T follicular helper cell (primary cell): ENCODE measurements around the gene ATP11A.

Source experiments
- DNase-seq: peaks from one replicate; pipeline ENCODE4 v3.0.0-alpha.2; 2020; ENCODE audit warnings: low read depth

Gene ATP11A

GRCh38 chr13:112905990-112906641 is 216.3 kb downstream of the ATP11A start:
- DNase-seq: no peak

GRCh38 chr13:112907286-112907685 is 217.4 kb downstream of the ATP11A start:
- no peak for DNase-seq

GRCh38 chr13:112907871-112908331 is 218.1 kb downstream of the ATP11A start:
- no peak for DNase-seq

- no peak for DNase-seq
Observed at GRCh38 chr13:112908342-112908741, 218.5 kb downstream of the ATP11A start.

GRCh38 chr13:112910016-112910415 is 220.2 kb downstream of the ATP11A start:
- DNase-seq: no peak

GRCh38 chr13:112910616-112911280 is 220.9 kb downstream of the ATP11A start:
- DNase-seq: no peak

- DNase-seq: no peak
Observed at GRCh38 chr13:112911285-112911701, 221.5 kb downstream of the ATP11A start.

GRCh38 chr13:112911883-112912282 is 222.0 kb downstream of the ATP11A start:
- no peak for DNase-seq

- DNase-seq: no peak
Observed at GRCh38 chr13:112912726-112913440, 223.0 kb downstream of the ATP11A start.

- no peak for DNase-seq
Observed at GRCh38 chr13:112916296-112916695, 226.5 kb downstream of the ATP11A start.

GRCh38 chr13:112917056-112917664 is 227.3 kb downstream of the ATP11A start:
- DNase-seq: no peak

- DNase-seq: no peak
Observed at GRCh38 chr13:112917737-112918136, 227.9 kb downstream of the ATP11A start.

- DNase-seq: no peak
Observed at GRCh38 chr13:112918266-112918665, 228.4 kb downstream of the ATP11A start.

GRCh38 chr13:112918746-112919145 is 228.9 kb downstream of the ATP11A start:
- DNase-seq: no peak

GRCh38 chr13:112923962-112924361 is 234.1 kb downstream of the ATP11A start:
- DNase-seq: no peak

GRCh38 chr13:112924365-112924764 is 234.5 kb downstream of the ATP11A start:
- DNase-seq: no peak

- no peak for DNase-seq
Observed at GRCh38 chr13:112926003-112926402, 236.2 kb downstream of the ATP11A start.

- DNase-seq: no peak
Observed at GRCh38 chr13:112926993-112927392, 237.2 kb downstream of the ATP11A start.

- DNase-seq: no peak
Observed at GRCh38 chr13:112928020-112928971, 238.5 kb downstream of the ATP11A start.

- no peak for DNase-seq
Observed at GRCh38 chr13:112928972-112929782, 239.3 kb downstream of the ATP11A start.

- no peak for DNase-seq
Observed at GRCh38 chr13:112929783-112930055, 239.9 kb downstream of the ATP11A start.
